GM10847 (cell line): Measurements from ENCODE around the gene CNPPD1.

ENCODE experiments used
- POLR2A ChIP-seq: IDR thresholded peaks from 2 replicates; pipeline ENCODE4 v1.6.1; 2011; ENCODE audit not compliant: insufficient read length; ENCODE audit errors: extremely low read depth

CNPPD1 gene

GRCh38 chr2:219176818-219177551 lies at the start of gene CNPPD1:
CNPPD1 (minus strand) TSS chr2:219176925; CDS start chr2:219176828, 97 bp downstream.
- peak; percentile 94 for TF ChIP-seq POLR2A

- TF ChIP-seq POLR2A: no peak
These were observed 48.6 kb upstream of the CNPPD1 start for GRCh38 chr2:219225350-219225749.

GRCh38 chr2:219223831-219224610 lies 47.3 kb upstream of the CNPPD1 start:
- no peak for TF ChIP-seq POLR2A

- TF ChIP-seq POLR2A: no peak
These were observed 45.3 kb upstream of the CNPPD1 start for GRCh38 chr2:219221957-219222518.

- no peak for TF ChIP-seq POLR2A
These were observed 44.1 kb upstream of the CNPPD1 start for GRCh38 chr2:219220652-219221402.

- TF ChIP-seq POLR2A: no peak
These were observed 43.2 kb upstream of the CNPPD1 start for GRCh38 chr2:219219784-219220532.

- peak; percentile 82 for TF ChIP-seq POLR2A
These were observed 42.3 kb upstream of the CNPPD1 start, which contains the start of gene ABCB6 for GRCh38 chr2:219218732-219219701. ABCB6 (minus strand) TSS chr2:219218958; CDS start chr2:219218673, 285 bp downstream.

GRCh38 chr2:219218217-219218731 lies 41.5 kb upstream of the CNPPD1 start:
- no peak for TF ChIP-seq POLR2A

GRCh38 chr2:219216535-219216915 lies 39.8 kb upstream of the CNPPD1 start:
- no peak for TF ChIP-seq POLR2A

- TF ChIP-seq POLR2A: no peak
These were observed 39.3 kb upstream of the CNPPD1 start for GRCh38 chr2:219215871-219216534.

GRCh38 chr2:219214786-219215185 lies 38.1 kb upstream of the CNPPD1 start:
- TF ChIP-seq POLR2A: no peak

GRCh38 chr2:219214141-219214540 lies 37.4 kb upstream of the CNPPD1 start:
- TF ChIP-seq POLR2A: no peak
